HG02623 (cell line): Measurements from ENCODE around the gene GSTK1.
"Not testable (repeated sequence)": the region's sequence is repeated elsewhere in the genome, so short reads cannot be mapped to it uniquely, and the experiment has no call there.

Experiments
- ATAC-seq: cut with Tn5 transposase; IDR thresholded peaks from one replicate; pipeline ENCODE4 v1.9.1; 2021; ENCODE audit warnings: moderate library complexity; ENCODE audit not compliant: unreplicated experiment

GSTK1 gene

GRCh38 chr7:143263266-143264195 is at the start of gene GSTK1:
TSS of gene GSTK1 (plus strand) at chr7:143263441. CDS start at chr7:143263514, 73 bp downstream.
- ATAC-seq = peak; percentile 98

DNA sequence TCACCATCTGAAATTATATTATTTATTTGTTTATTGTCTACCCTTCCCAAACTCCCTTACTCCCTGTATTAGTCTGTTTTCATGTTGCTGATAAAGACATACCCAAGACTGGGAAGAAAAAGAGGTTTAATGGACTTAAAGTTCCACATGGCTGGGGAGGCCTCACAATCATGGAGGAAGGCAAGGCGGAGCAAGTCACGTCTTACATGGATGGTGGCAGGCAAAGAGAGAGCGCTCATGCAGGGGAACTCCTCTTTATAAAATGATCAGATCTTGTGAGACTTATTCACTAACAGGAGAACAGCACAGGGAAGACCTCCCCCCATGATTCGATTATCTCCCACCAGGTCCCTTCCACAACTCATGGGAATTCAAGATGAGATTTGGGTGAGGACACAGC is 49.8 kb upstream of the GSTK1 start:
- ATAC-seq = not testable (repeated sequence)

GRCh38 chr7:143214789-143215679 is 48.2 kb upstream of the GSTK1 start:
- ATAC-seq = peak; percentile 91

DNA sequence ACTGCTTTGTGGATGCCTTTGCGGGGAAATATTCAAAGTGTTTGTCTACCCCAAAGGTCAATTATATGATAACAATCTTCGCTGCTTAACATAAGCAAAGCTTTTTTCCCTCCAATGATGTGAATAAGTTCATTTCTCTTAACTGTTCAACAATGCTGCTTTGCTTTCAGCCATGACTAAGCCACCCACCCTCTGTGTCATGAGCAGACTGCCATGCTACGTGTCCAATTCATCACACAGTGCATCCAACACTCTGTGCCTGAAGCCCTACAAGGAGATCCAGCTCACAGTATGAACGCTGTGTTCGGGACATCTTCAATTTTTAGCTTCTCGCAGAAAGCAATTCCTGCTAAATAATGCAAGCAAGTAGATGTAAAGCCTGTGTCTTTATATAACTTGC is 47.1 kb upstream of the GSTK1 start:
- no peak for ATAC-seq

DNA sequence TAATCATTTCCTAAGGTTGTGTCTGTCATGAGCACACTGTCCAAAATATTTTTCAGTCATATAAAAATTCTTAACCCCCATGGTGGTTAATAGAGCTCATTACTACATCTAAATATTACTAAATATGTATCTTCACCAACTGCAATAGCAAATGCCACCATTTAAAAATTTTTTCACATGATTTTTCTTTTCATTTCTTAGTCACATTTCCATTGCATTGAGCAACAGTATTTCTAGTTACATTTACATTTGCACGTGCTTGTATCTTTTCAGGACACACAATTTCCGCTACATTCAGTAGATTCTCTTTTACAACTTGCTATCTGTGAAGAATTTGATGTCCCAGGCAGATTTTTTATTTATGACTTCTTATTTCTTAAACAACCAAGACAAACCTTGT is 46.6 kb upstream of the GSTK1 start:
- ATAC-seq = no peak

DNA sequence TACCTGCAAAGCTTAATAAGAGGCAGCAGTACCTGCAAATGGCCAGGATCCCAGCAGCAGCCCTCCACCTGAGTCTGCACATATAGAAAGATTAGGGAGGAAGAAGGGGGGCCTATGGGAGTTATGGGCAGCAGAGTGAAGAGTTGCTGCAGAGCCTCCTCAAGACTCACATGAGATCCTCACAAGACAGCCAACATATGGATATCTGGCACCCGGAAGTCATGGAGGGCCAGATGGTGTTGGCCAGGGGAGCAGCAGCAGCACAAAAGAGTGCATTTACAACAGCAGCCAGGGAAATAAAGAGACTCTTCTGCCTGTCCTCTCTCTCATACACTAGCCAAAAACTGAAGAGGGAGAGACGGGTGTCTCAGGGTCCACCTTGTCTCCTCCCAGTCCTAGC is 45.4 kb upstream of the GSTK1 start:
- ATAC-seq = no peak

- ATAC-seq = no peak
These were observed 42.0 kb upstream of the GSTK1 start for GRCh38 chr7:143221286-143221685.

- ATAC-seq = no peak
These were observed 41.5 kb upstream of the GSTK1 start, which contains the start of gene TAS2R40 for GRCh38 chr7:143221737-143222136. TSS of gene TAS2R40 (plus strand) at chr7:143222037. CDS start at chr7:143222079, 42 bp downstream.

GRCh38 chr7:143222782-143223181 is 40.5 kb upstream of the GSTK1 start:
- no peak for ATAC-seq

DNA sequence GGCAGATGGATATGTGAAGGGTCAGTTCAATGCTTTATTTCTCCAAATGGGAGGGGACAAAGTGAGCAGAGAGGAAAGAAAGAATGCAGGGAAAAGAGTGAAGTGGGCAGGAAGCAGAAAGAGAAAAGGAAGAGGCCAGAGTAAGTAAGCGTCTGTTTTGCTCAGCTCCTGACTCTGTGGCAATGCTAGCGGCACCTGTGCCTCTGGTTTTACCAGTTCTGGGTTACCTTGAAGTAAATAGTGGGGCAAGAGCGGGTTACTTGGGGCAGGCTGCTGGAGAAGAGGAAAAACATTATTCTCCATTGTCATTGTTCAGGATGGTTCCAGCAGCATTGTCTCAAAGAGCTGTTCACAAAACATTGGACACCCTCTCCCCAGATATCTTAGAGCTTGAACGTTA is 39.5 kb upstream of the GSTK1 start:
- ATAC-seq = no peak

GRCh38 chr7:143225047-143225446 is 38.2 kb upstream of the GSTK1 start:
- ATAC-seq = no peak

DNA sequence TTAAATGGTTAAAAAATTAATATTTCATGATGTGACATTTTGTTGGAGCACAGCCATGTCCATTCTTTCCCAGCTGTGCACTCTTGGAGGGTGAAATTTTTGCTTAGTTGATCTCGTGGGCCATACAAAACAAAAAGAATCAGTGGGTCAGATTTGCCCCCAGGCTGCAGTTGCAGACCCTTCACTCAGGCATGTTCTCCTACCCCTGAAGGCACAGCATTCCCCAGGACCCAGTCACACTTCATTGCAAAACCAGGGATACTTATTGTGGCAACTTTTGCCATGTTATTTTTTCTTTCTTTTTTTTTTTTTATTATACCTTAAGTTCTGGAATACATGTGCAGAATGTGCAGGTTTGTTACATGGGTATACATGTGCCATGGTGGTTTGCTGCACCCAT is 35.4 kb upstream of the GSTK1 start:
- no peak for ATAC-seq

- no peak for ATAC-seq
These were observed 34.0 kb upstream of the GSTK1 start for GRCh38 chr7:143229054-143229790.

DNA sequence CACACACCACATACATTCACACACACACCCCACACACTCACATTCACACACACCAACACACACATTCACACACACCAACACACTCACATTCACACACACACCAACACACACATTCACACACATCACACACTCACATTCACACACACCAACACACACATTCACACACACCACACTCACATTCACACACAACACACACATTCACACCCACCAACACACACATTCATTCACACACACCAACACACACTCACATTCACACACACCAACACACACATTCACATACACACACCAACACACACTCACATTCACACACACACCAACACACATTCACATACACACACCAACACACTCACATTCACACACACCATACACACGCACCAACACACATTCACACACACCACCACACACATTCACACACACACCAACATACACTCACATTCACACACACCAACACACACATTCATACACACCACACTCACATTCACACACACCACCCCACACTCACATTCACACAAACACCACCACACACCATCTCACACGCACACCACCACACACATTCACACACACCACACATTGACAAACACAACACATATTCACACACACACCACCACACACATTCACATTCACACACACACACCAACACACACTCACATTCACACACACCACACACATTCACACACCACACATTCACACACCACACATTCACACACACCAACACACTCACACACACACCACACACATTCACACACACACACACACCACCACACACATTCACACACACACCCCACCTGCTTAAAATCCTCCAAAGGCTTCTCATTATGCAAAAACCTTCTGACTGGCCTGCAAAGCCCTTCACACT is 32.4 kb upstream of the GSTK1 start:
- no peak for ATAC-seq

DNA sequence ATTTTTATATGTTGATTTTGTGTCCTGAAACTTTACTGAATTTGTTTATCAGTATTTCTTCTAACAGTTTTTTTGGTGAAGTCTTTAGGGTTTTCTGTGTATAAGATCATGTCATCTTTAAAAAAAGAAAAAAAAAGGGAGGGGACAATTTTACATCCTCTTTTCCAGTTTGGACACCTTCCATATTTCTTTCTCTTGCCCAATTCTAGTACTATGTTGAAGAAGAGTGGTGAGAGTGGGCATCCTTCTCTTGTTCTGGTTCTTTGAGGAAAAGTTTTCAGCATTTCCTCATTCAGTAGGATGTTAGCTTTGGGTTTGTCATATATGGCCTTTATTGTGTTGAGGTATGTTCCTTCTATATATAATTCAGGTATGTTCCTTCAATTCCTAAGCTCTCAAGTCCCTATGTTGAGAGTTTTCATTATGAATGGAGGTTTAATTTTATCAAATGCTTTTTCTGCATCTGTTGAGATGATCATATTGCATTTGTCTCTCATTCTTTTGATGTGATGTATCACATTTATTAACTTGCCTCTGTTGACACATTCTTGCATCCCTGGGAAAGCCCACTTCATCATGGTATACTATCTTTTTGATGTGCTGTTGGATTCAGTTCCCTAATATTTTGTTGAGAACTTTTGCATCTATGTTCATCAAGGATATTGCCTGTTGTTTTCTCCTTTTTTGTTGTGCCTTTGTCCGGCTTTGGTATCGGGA is 29.3 kb upstream of the GSTK1 start:
- no peak for ATAC-seq

DNA sequence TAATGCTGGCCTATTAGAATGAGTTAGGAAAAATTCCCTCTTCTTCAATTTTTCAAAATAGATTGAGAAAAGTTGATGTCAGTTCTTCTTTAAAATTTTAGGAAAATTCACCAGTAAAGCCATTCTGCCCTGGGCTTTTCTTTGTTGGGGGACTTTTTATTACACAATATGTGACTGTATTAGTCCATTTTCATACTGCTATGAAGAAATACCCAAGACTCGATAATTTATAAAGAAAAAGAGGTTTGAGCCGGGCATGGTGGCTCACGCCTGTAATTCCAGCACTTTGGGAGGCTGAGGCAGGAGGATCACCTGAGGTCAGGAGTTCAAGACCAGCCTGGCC is 28.7 kb upstream of the GSTK1 start:
- ATAC-seq = no peak

DNA sequence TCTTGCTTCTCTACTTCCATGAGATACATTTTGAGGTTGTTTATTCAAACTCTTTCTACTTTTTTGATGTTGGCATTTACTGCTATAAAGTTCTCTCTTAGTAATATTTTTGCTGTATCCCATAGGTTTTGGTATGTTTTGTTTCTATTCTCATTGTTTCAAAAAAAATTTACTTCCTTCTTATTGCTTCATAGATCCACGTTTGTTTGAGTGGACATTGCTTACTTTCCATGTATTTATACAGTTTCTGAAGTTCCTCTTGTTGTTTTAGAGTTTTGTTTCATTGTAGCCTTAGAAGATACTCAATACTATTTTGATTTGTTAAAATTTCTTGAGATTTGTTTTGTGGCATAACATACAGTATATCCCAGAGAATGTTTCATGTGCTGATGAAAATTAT is 27.7 kb upstream of the GSTK1 start:
- ATAC-seq = no peak

DNA sequence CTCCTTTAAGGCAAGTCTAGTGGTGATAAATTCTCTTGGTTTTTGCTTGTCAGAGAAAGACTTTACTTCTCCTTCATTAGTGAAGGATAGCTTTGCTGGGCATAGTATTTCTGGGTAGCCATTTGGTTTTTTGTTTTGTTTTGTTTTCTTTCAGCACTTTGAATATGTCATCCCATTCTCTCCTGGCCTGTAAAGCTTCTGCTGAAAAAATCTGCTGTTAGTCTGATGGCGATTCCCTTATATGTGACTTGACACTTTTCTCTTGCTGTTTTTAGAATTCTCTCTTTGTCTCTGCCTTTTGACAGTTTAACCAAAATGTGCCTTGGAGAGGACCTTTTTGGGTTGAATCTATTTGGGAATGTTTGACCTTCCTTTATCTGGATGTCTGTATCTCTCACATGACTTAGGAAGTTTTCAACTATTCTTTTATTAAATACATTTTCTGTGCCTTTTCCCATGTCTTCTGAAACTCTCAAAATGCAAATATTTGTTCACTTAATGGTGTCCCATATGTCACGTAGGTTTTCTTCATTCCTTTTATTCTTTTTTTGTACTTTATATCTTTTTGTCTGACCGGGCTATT is 26.7 kb upstream of the GSTK1 start:
- no peak for ATAC-seq

- ATAC-seq = no peak
These were observed 25.9 kb upstream of the GSTK1 start for GRCh38 chr7:143237366-143237765.
